SU-DHL-6 (cell line): Measurements from ENCODE around the gene RPL28.

Experiments
- EZH2phosphoT487 ChIP-seq: fragments of 200-600 bp; sonication (generic), shearing (Covaris generic); conservative IDR thresholded peaks from 2 replicates; pipeline ENCODE4 v1.6.1; 2018; ENCODE audit warnings: mild to moderate bottlenecking, antibody characterized with exemption, low read length, moderate library complexity, mixed read lengths
- TF ChIP-seq, protein P1 (sequence below): fragments of 200-600 bp; sonication (generic); IDR thresholded peaks from one replicate; pipeline ENCODE4 v1.5.1; 2017; ENCODE audit warnings: antibody characterized with exemption, mild to moderate bottlenecking, low read length, moderate library complexity; ENCODE audit not compliant: insufficient read depth, poor library complexity, severe bottlenecking

DNA sequence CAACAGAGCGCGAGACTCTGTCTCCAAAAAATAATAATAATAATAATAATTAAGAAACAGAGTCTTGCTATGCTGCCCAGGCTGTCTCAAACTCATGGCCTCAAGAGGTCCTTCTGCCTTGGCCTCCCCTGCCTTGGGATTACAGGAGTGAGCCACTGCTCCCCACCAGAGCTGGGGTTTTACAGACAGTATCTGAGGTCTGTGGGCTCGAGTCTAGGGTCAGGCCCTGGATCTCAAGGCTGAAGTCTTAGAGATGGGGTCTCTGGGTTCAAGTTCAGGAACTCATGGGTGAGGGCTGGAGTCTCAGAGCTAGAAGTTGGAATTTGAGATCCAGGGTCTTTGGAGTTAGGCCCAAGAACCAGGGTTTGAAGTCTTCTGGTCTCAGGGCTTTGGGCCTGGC is 18.9 kb upstream of the RPL28 start:
- TF ChIP-seq, protein P1, sequence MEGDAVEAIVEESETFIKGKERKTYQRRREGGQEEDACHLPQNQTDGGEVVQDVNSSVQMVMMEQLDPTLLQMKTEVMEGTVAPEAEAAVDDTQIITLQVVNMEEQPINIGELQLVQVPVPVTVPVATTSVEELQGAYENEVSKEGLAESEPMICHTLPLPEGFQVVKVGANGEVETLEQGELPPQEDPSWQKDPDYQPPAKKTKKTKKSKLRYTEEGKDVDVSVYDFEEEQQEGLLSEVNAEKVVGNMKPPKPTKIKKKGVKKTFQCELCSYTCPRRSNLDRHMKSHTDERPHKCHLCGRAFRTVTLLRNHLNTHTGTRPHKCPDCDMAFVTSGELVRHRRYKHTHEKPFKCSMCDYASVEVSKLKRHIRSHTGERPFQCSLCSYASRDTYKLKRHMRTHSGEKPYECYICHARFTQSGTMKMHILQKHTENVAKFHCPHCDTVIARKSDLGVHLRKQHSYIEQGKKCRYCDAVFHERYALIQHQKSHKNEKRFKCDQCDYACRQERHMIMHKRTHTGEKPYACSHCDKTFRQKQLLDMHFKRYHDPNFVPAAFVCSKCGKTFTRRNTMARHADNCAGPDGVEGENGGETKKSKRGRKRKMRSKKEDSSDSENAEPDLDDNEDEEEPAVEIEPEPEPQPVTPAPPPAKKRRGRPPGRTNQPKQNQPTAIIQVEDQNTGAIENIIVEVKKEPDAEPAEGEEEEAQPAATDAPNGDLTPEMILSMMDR = no peak
- no peak for TF ChIP-seq EZH2phosphoT487
